ENCODE measurements around the gene AKR1C8.

Gene AKR1C8

GRCh38 chr10:5199398-5199797 is 14.4 kb upstream of the AKR1C8 start:
- ATAC-seq, result no peak
- TF ChIP-seq GLIS3 (CRISPR knock-in tag; IDR thresholded peaks at IDR 0.05), result no peak
- no peak for TF ChIP-seq ZNF70 (CRISPR knock-in tag; IDR thresholded peaks at IDR 0.05)
- TF ChIP-seq, protein P1, sequence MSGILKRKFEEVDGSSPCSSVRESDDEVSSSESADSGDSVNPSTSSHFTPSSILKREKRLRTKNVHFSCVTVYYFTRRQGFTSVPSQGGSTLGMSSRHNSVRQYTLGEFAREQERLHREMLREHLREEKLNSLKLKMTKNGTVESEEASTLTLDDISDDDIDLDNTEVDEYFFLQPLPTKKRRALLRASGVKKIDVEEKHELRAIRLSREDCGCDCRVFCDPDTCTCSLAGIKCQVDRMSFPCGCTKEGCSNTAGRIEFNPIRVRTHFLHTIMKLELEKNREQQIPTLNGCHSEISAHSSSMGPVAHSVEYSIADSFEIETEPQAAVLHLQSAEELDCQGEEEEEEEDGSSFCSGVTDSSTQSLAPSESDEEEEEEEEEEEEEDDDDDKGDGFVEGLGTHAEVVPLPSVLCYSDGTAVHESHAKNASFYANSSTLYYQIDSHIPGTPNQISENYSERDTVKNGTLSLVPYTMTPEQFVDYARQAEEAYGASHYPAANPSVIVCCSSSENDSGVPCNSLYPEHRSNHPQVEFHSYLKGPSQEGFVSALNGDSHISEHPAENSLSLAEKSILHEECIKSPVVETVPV (CRISPR knock-in tag; IDR thresholded peaks at IDR 0.05), result no peak
- no peak for TF ChIP-seq TOX (CRISPR knock-in tag; IDR thresholded peaks at IDR 0.05; ENCODE audit: borderline replicate concordance)
- TF ChIP-seq ESRRG (CRISPR knock-in tag; IDR thresholded peaks at IDR 0.05), result no peak
- TF ChIP-seq PATZ1 (CRISPR knock-in tag; IDR thresholded peaks at IDR 0.05; ENCODE audit: borderline replicate concordance), result no peak
- no peak for TF ChIP-seq TCF4 (CRISPR knock-in tag; IDR thresholded peaks at IDR 0.05; ENCODE audit: borderline replicate concordance)
- TF ChIP-seq, protein P2, sequence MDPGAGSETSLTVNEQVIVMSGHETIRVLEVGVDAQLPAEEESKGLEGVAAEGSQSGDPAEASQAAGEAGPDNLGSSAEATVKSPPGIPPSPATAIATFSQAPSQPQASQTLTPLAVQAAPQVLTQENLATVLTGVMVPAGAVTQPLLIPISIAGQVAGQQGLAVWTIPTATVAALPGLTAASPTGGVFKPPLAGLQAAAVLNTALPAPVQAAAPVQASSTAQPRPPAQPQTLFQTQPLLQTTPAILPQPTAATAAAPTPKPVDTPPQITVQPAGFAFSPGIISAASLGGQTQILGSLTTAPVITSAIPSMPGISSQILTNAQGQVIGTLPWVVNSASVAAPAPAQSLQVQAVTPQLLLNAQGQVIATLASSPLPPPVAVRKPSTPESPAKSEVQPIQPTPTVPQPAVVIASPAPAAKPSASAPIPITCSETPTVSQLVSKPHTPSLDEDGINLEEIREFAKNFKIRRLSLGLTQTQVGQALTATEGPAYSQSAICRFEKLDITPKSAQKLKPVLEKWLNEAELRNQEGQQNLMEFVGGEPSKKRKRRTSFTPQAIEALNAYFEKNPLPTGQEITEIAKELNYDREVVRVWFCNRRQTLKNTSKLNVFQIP (CRISPR knock-in tag; IDR thresholded peaks at IDR 0.05; ENCODE audit: borderline replicate concordance, low read depth), result no peak
- no peak for TF ChIP-seq ARNTL (CRISPR knock-in tag; IDR thresholded peaks at IDR 0.05; ENCODE audit: borderline replicate concordance, low read depth)
- TF ChIP-seq, protein P3, sequence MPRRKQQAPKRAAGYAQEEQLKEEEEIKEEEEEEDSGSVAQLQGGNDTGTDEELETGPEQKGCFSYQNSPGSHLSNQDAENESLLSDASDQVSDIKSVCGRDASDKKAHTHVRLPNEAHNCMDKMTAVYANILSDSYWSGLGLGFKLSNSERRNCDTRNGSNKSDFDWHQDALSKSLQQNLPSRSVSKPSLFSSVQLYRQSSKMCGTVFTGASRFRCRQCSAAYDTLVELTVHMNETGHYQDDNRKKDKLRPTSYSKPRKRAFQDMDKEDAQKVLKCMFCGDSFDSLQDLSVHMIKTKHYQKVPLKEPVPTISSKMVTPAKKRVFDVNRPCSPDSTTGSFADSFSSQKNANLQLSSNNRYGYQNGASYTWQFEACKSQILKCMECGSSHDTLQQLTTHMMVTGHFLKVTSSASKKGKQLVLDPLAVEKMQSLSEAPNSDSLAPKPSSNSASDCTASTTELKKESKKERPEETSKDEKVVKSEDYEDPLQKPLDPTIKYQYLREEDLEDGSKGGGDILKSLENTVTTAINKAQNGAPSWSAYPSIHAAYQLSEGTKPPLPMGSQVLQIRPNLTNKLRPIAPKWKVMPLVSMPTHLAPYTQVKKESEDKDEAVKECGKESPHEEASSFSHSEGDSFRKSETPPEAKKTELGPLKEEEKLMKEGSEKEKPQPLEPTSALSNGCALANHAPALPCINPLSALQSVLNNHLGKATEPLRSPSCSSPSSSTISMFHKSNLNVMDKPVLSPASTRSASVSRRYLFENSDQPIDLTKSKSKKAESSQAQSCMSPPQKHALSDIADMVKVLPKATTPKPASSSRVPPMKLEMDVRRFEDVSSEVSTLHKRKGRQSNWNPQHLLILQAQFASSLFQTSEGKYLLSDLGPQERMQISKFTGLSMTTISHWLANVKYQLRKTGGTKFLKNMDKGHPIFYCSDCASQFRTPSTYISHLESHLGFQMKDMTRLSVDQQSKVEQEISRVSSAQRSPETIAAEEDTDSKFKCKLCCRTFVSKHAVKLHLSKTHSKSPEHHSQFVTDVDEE (CRISPR knock-in tag; IDR thresholded peaks at IDR 0.05), result no peak
- TF ChIP-seq CSDC2 (CRISPR knock-in tag; IDR thresholded peaks at IDR 0.05), result no peak
- TF ChIP-seq BACH2 (CRISPR knock-in tag; IDR thresholded peaks at IDR 0.05; ENCODE audit: borderline replicate concordance), result no peak
- TF ChIP-seq ZFP3 (CRISPR knock-in tag; IDR thresholded peaks at IDR 0.05), result no peak
- no peak for TF ChIP-seq OSR1 (CRISPR knock-in tag; IDR thresholded peaks at IDR 0.05)
- TF ChIP-seq ISL1 (CRISPR knock-in tag; IDR thresholded peaks at IDR 0.05), result no peak
- TF ChIP-seq RARB (CRISPR knock-in tag; IDR thresholded peaks at IDR 0.05), result no peak
- no peak for TF ChIP-seq ZFP30 (CRISPR knock-in tag; IDR thresholded peaks at IDR 0.05)
- TF ChIP-seq ZNF8 (CRISPR knock-in tag; IDR thresholded peaks at IDR 0.05), result no peak

- TF ChIP-seq ZNF8 (CRISPR knock-in tag; IDR thresholded peaks at IDR 0.05) (no peak), ISL1 (CRISPR knock-in tag; IDR thresholded peaks at IDR 0.05) (no peak), ZC3H10 (CRISPR knock-in tag; IDR thresholded peaks at IDR 0.05) (no peak), BACH2 (CRISPR knock-in tag; IDR thresholded peaks at IDR 0.05; ENCODE audit: borderline replicate concordance) (no peak), ZNF70 (CRISPR knock-in tag; IDR thresholded peaks at IDR 0.05) (no peak), ARNTL (CRISPR knock-in tag; IDR thresholded peaks at IDR 0.05; ENCODE audit: borderline replicate concordance, low read depth) (no peak), ESRRG (CRISPR knock-in tag; IDR thresholded peaks at IDR 0.05) (no peak), CSDC2 (CRISPR knock-in tag; IDR thresholded peaks at IDR 0.05) (no peak), ZFP30 (CRISPR knock-in tag; IDR thresholded peaks at IDR 0.05) (no peak), ZNF565 (CRISPR knock-in tag; conservative IDR thresholded peaks at IDR 0.05; ENCODE audit: low read depth) (no peak), RARB (CRISPR knock-in tag; IDR thresholded peaks at IDR 0.05) (no peak), ZFP3 (CRISPR knock-in tag; IDR thresholded peaks at IDR 0.05) (no peak), TOX (CRISPR knock-in tag; IDR thresholded peaks at IDR 0.05; ENCODE audit: borderline replicate concordance) (no peak), OSR1 (CRISPR knock-in tag; IDR thresholded peaks at IDR 0.05) (no peak), SNAI2 (CRISPR knock-in tag; IDR thresholded peaks at IDR 0.05) (no peak), PATZ1 (CRISPR knock-in tag; IDR thresholded peaks at IDR 0.05; ENCODE audit: borderline replicate concordance) (no peak)
- TF ChIP-seq, protein P2 (CRISPR knock-in tag; IDR thresholded peaks at IDR 0.05; ENCODE audit: borderline replicate concordance, low read depth), result no peak
- TF ChIP-seq, protein P1 (CRISPR knock-in tag; IDR thresholded peaks at IDR 0.05), result no peak
- TF ChIP-seq, protein P3 (CRISPR knock-in tag; IDR thresholded peaks at IDR 0.05), result no peak
- no peak for ATAC-seq
These were observed 13.4 kb upstream of the AKR1C8 start for GRCh38 chr10:5198386-5198785.
